Mucosa of descending colon (tissue), 3 donors: Measurements from ENCODE around the gene FOXP1. TPM values are rescaled to one million over a fixed set of nuclear protein-coding genes. Genes with fewer than 3 reads are reported as not detected.

Source experiments
- ATAC-seq: fragments of 200-7000 bp; cut with Tn5 transposase; one replicate; pipeline ENCODE4 v1.9.1; 2020; ENCODE audit warnings: mild to moderate bottlenecking, moderate library complexity
- DNase-seq, 3 donors: peaks; one replicate each; pipeline ENCODE4 v3.0.0-alpha.2; 2020
- H3K36me3 ChIP-seq: fragments of 200-600 bp; one replicate; pipeline ENCODE4 v1.8.0; 2021; ENCODE audit warnings: low read depth, mild to moderate bottlenecking
- H3K4me1 ChIP-seq: fragments of 200-600 bp; one replicate; pipeline ENCODE4 v1.8.0; 2021; ENCODE audit warnings: low read depth, mild to moderate bottlenecking
- H3K4me3 ChIP-seq: fragments of 200-600 bp; one replicate; pipeline ENCODE4 v1.8.0; 2021; ENCODE audit warnings: mild to moderate bottlenecking
- H3K9me3 ChIP-seq: fragments of 200-600 bp; one replicate; pipeline ENCODE4 v1.8.0; 2021; ENCODE audit warnings: mild to moderate bottlenecking
- CTCF ChIP-seq: fragments of 200-600 bp; IDR thresholded peaks from one replicate; pipeline ENCODE4 v1.8.0; 2022; ENCODE audit warnings: antibody characterized with exemption, mild to moderate bottlenecking
- intact Hi-C, 2 donors: fragments of 100-400 bp; cut with DNase I in 1 of 2; cut with micrococcal nuclease in 1 of 2; formaldehyde crosslinking; loops; one replicate each; pipeline versions ENCODE4 v1.11.0 to v1.11.1; 2022; cut with DNase I, micrococcal nuclease
- total RNA-seq, 3 donors: library from RNA; stranded (reverse); fragmentation: NEBNext Ultra II Directional in 2 of 3; extraction: Animal tissue kit (Norgen Biotek cat#: 25700) in 2 of 3; gene quantifications; one replicate each; pipeline versions ENCODE4 v1.2.1 to v1.2.4, GENCODE V29; 2021 to 2023
- donor health status: DM: no; HTN: no; CAD: no; lungs with moderate emphysema.
- donor health status: DM: no; HTN: no; CAD: no.
- donor health status: DM: no; HTN: yes; CAD: no.

FOXP1 gene
- total RNA-seq, 3 donors from 2014 or later = 133 to 217 (median 214) TPM

GRCh38 chr3:71171247-71171646, 412.3 kb downstream of the FOXP1 start:
- no peak for TF ChIP-seq CTCF
- H3K4me3 ChIP-seq = no peak overlapping the region
- H3K4me1 ChIP-seq = no peaks in the 10 kb centered on the region
- ATAC-seq = no peak
- no peak for DNase-seq
- H3K9me3 ChIP-seq = no peaks in the 10 kb centered on the region
- intact Hi-C loops = no loop called here
- H3K36me3 ChIP-seq = no peaks in the 10 kb centered on the region

- Histone ChIP-seq H3K4me3 (no peak overlapping the region), H3K4me1 (no peaks in the 10 kb centered on the region), H3K36me3 (no peaks in the 10 kb centered on the region), H3K9me3 (no peaks in the 10 kb centered on the region)
- intact Hi-C loops = no loop called here
- TF ChIP-seq CTCF = no peak
- peak; percentile 74 for ATAC-seq
- DNase-seq = peak in 1 of 3 donors; percentile 29
Observed at GRCh38 chr3:71168880-71169411, 414.6 kb downstream of the FOXP1 start.

GRCh38 chr3:71168121-71168721, 415.3 kb downstream of the FOXP1 start:
- ATAC-seq (no peak), DNase-seq (no peak)
- Histone ChIP-seq H3K4me3 (no peak overlapping the region), H3K9me3 (no peaks in the 10 kb centered on the region), H3K4me1 (peaks cover 3% of the 10 kb centered on the region), H3K36me3 (no peaks in the 10 kb centered on the region)
- no peak for TF ChIP-seq CTCF
- intact Hi-C loops = no loop called here

GRCh38 chr3:71166339-71167240, 416.9 kb downstream of the FOXP1 start:
- DNase-seq = no peak
- intact Hi-C loops = no loop called here
- H3K36me3 ChIP-seq = no peaks in the 10 kb centered on the region
- no peaks in the 10 kb centered on the region for H3K9me3 ChIP-seq
- no peak for ATAC-seq
- H3K4me1 ChIP-seq = peaks cover 3% of the 10 kb centered on the region
- no peak overlapping the region for H3K4me3 ChIP-seq
- no peak for TF ChIP-seq CTCF

- TF ChIP-seq CTCF = no peak
- H3K9me3 ChIP-seq = no peaks in the 10 kb centered on the region
- H3K4me3 ChIP-seq = no peak overlapping the region
- H3K36me3 ChIP-seq = no peaks in the 10 kb centered on the region
- ATAC-seq (no peak), DNase-seq (no peak)
- intact Hi-C loops = no loop called here
- H3K4me1 ChIP-seq = peaks cover 3% of the 10 kb centered on the region
Observed at GRCh38 chr3:71164881-71165280, 418.6 kb downstream of the FOXP1 start.
